Fibroblast of lung (primary cell): ENCODE measurements around the gene TM9SF2. TPM values are rescaled to one million over a fixed set of nuclear protein-coding genes. Genes with fewer than 3 reads are reported as not detected.

ENCODE experiments used
- DNase-seq, 2 donors: peaks; one replicate each; pipeline versions ENCODE4 v3.0.0 to v3.0.0-alpha.2; 2010; ENCODE audit warnings: low read depth in 2 of 2
- H2AFZ ChIP-seq: 2 replicates; pipeline ENCODE4 v1.5.1; 2012; ENCODE audit warnings: low read length, control low read depth, inconsistent platforms
- H3K27ac ChIP-seq: 2 replicates; pipeline ENCODE4 v1.5.1; 2011; ENCODE audit warnings: low read length, control low read depth; ENCODE audit not compliant: insufficient read depth
- H3K27me3 ChIP-seq: 2 replicates; pipeline ENCODE4 v1.5.1; 2011; ENCODE audit warnings: mild to moderate bottlenecking, low read length; ENCODE audit not compliant: control insufficient read depth, insufficient read depth
- H3K36me3 ChIP-seq: 2 replicates; pipeline ENCODE4 v1.5.1; 2011; ENCODE audit warnings: low read length; ENCODE audit not compliant: control insufficient read depth, insufficient read depth
- H3K4me1 ChIP-seq: 2 replicates; pipeline ENCODE4 v1.5.1; 2011; ENCODE audit warnings: low read length; ENCODE audit not compliant: control insufficient read depth, insufficient read depth; ENCODE audit errors: extremely low read depth
- H3K4me2 ChIP-seq: 2 replicates; pipeline ENCODE4 v1.5.1; 2011; ENCODE audit warnings: low read length, control low read depth; ENCODE audit not compliant: insufficient read depth; ENCODE audit errors: extremely low read depth
- H3K4me3 ChIP-seq, 4 experiments: fragments of 200-600 bp in 1 of 4; sonication (generic) in 1 of 4; replicated peaks in 1 of 4; 2 replicates each; pipeline ENCODE4 v1.5.1; 2011 to 2016; ENCODE audit warnings: low read length in 4 of 4, low read depth in 3 of 4, mild to moderate bottlenecking in 3 of 4, control low read depth in 2 of 4, inconsistent platforms in 1 of 4, mixed read lengths in 1 of 4; ENCODE audit not compliant: insufficient read depth in 1 of 4; ENCODE audit errors: control extremely low read depth in 1 of 4
- H3K79me2 ChIP-seq: 2 replicates; pipeline ENCODE4 v1.5.1; 2012; ENCODE audit warnings: mild to moderate bottlenecking, low read length, inconsistent platforms; ENCODE audit not compliant: control insufficient read depth, insufficient read depth
- H3K9ac ChIP-seq: 2 replicates; pipeline ENCODE4 v1.5.1; 2011; ENCODE audit warnings: mild to moderate bottlenecking, low read length, control low read depth; ENCODE audit not compliant: insufficient read depth
- H3K9me3 ChIP-seq: 2 replicates; pipeline ENCODE4 v1.5.1; 2012; ENCODE audit warnings: low read depth, low read length; ENCODE audit not compliant: control insufficient read depth, insufficient read depth
- H4K20me1 ChIP-seq: 2 replicates; pipeline ENCODE4 v1.5.1; 2011; ENCODE audit warnings: low read length; ENCODE audit not compliant: control insufficient read depth, insufficient read depth; ENCODE audit errors: extremely low read depth
- EZH2 ChIP-seq: IDR thresholded peaks from 2 replicates; pipeline ENCODE4 v1.5.1; 2012; ENCODE audit warnings: low read length, control low read depth, mild to moderate bottlenecking; ENCODE audit errors: missing control alignments
- polyA plus RNA-seq, 2 donors: library from polyadenylated mRNA; depleted of rRNA in 1 of 2; stranded (reverse) in 1 of 2; unstranded in 1 of 2; fragments of >200 nt; gene quantifications; 2 replicates each; pipeline ENCODE4 v1.2.1, GENCODE V29; 2011 to 2012; ENCODE audit warnings: missing spikeins in 1 of 2
- total RNA-seq: library from RNA; depleted of rRNA; stranded (reverse); fragments of >200 nt; gene quantifications from 2 replicates; pipeline ENCODE4 v1.2.1, GENCODE V29; 2014
- TF ChIP-seq, protein P1 (sequence below), 2 donors: IDR thresholded peaks in 1 of 2; conservative IDR thresholded peaks in 1 of 2; 1 replicate in 1 of 2; 2 replicates in 1 of 2; pipeline ENCODE4 v1.5.1; 2011 to 2012; ENCODE audit warnings: low read length in 2 of 2, control low read depth in 1 of 2, inconsistent platforms in 1 of 2, low read depth in 1 of 2, mild to moderate bottlenecking in 1 of 2

Gene TM9SF2
- total and polyA plus RNA-seq, 2 donors (not counting 1 experiment from before 2014, with no cell fraction given), result 109 to 149 TPM

DNA sequence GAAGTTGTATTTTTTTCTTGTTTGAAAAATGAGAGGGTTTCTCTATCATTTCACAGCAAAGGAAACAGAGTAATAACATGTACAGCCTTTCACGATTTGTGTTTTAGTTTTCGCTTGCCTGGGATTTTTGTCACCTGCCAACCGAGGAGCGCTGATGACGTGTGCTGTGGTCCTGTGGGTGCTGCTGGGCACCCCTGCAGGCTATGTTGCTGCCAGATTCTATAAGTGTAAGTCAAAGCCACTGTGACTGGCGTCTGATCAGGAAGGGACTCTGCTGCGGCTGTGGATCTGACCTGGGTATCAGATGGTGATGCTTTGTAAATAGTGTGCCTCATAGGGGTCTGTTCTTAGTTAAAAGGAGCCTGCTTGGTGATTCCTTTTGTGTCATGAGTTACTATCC, 45.6 kb downstream of the TM9SF2 start:
- no peak overlapping the region for H3K9ac ChIP-seq
- no peak overlapping the region for H2AFZ ChIP-seq
- no peaks in the 10 kb centered on the region for H3K79me2 ChIP-seq
- no peak for TF ChIP-seq EZH2
- no peak overlapping the region for H3K27ac ChIP-seq
- no peaks in the 10 kb centered on the region for H3K27me3 ChIP-seq
- no peaks in the 10 kb centered on the region for H3K9me3 ChIP-seq
- H3K4me2 ChIP-seq, result no peak overlapping the region
- no peaks in the 10 kb centered on the region for H3K4me1 ChIP-seq
- no peaks in the 10 kb centered on the region for H4K20me1 ChIP-seq
- H3K4me3 ChIP-seq, result no peak overlapping the region
- H3K36me3 ChIP-seq, result peaks cover 9% of the 10 kb centered on the region
- DNase-seq, result no peak

GRCh38 chr13:99548448-99548847, 47.2 kb downstream of the TM9SF2 start:
- H4K20me1 ChIP-seq, result no peaks in the 10 kb centered on the region
- H3K4me2 ChIP-seq, result no peak overlapping the region
- H3K27ac ChIP-seq, result no peak overlapping the region
- no peaks in the 10 kb centered on the region for H3K27me3 ChIP-seq
- no peak for TF ChIP-seq EZH2
- TF ChIP-seq, protein P1, sequence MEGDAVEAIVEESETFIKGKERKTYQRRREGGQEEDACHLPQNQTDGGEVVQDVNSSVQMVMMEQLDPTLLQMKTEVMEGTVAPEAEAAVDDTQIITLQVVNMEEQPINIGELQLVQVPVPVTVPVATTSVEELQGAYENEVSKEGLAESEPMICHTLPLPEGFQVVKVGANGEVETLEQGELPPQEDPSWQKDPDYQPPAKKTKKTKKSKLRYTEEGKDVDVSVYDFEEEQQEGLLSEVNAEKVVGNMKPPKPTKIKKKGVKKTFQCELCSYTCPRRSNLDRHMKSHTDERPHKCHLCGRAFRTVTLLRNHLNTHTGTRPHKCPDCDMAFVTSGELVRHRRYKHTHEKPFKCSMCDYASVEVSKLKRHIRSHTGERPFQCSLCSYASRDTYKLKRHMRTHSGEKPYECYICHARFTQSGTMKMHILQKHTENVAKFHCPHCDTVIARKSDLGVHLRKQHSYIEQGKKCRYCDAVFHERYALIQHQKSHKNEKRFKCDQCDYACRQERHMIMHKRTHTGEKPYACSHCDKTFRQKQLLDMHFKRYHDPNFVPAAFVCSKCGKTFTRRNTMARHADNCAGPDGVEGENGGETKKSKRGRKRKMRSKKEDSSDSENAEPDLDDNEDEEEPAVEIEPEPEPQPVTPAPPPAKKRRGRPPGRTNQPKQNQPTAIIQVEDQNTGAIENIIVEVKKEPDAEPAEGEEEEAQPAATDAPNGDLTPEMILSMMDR (conservative IDR thresholded peaks at IDR 0.05 in 1 of 2, IDR thresholded peaks at IDR 0.05 in 1 of 2; ENCODE audit: low read depth in 1 of 2, low read length in 2 of 2), result no peak
- no peak overlapping the region for H2AFZ ChIP-seq
- H3K36me3 ChIP-seq, result peaks cover 4% of the 10 kb centered on the region
- no peak for DNase-seq
- no peaks in the 10 kb centered on the region for H3K9me3 ChIP-seq
- H3K9ac ChIP-seq, result no peak overlapping the region
- no peaks in the 10 kb centered on the region for H3K79me2 ChIP-seq
- H3K4me3 ChIP-seq, result no peak overlapping the region
- no peaks in the 10 kb centered on the region for H3K4me1 ChIP-seq

DNA sequence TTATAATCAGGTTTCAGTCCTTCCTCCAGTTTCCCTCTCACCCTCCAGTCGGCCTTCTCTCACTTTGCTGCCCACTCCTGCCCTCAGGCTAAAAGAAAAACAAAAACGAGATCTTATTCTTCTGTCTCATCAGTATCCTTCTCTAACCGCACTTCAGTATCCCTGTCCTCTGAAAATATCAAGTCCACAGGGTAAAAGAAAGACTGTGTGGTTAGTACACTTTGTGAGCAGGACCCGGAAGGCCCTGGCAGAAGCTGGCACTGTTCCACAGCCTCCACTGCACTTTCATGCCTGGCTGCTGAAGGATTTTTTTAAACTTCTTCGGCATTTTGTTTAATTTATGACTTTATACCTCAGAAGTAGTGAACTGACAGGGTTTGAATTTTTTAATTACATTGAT, 51.8 kb downstream of the TM9SF2 start:
- DNase-seq, result no peak
- no peak overlapping the region for H3K4me3 ChIP-seq
- H3K27me3 ChIP-seq, result no peaks in the 10 kb centered on the region
- no peaks in the 10 kb centered on the region for H3K79me2 ChIP-seq
- H3K36me3 ChIP-seq, result no peaks in the 10 kb centered on the region
- no peaks in the 10 kb centered on the region for H3K9me3 ChIP-seq
- no peak overlapping the region for H3K27ac ChIP-seq
- TF ChIP-seq, protein P1 (conservative IDR thresholded peaks at IDR 0.05 in 1 of 2, IDR thresholded peaks at IDR 0.05 in 1 of 2; ENCODE audit: low read depth in 1 of 2, low read length in 2 of 2), result no peak
- TF ChIP-seq EZH2, result no peak
- H2AFZ ChIP-seq, result no peak overlapping the region
- no peak overlapping the region for H3K9ac ChIP-seq
- no peak overlapping the region for H3K4me2 ChIP-seq
- H4K20me1 ChIP-seq, result no peaks in the 10 kb centered on the region
- H3K4me1 ChIP-seq, result no peaks in the 10 kb centered on the region
